ENCODE measurements around the gene NGB.
"Not testable (repeated sequence)": the region's sequence is repeated elsewhere in the genome, so short reads cannot be mapped to it uniquely, and the experiment has no call there.

NGB gene, protein sequence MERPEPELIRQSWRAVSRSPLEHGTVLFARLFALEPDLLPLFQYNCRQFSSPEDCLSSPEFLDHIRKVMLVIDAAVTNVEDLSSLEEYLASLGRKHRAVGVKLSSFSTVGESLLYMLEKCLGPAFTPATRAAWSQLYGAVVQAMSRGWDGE

GRCh38 chr14:77271113-77271710 lies at the start of gene NGB:
Gene NGB (minus strand): TSS chr14:77271206. CDS start chr14:77270937, 269 bp downstream.
- DNase-seq (ENCODE audit: low read depth) = no peak

- peak; percentile 85 for DNase-seq (ENCODE audit: low read depth)
These were observed 49.4 kb upstream of the NGB start, which contains the start of gene POMT2 for GRCh38 chr14:77320238-77320935. Gene POMT2 (minus strand): TSS chr14:77320883. CDS start chr14:77320681, 202 bp downstream.

GRCh38 chr14:77319422-77319821 lies 48.4 kb upstream of the NGB start:
- no peak for DNase-seq (ENCODE audit: low read depth)

DNA sequence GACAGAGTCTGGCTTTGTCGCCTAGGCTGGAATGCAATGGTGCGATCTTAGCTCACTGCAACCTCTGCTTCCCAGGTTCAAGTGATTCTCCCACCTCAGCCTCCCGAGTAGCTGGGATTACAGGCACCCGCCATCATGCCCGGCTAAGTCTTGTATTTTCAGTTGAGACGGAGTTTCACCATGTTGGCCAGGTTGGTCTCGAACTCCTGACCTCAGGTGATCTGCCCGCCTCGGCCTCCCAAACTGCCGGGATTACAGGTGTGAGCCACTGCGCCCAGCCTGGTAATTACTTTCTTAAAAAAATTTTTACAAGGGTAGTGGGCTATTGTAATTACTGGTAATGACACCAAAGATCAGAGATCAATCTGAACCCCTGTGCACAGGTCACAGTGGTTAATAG lies 47.8 kb upstream of the NGB start:
- DNase-seq (ENCODE audit: low read depth) = not testable (repeated sequence)

DNA sequence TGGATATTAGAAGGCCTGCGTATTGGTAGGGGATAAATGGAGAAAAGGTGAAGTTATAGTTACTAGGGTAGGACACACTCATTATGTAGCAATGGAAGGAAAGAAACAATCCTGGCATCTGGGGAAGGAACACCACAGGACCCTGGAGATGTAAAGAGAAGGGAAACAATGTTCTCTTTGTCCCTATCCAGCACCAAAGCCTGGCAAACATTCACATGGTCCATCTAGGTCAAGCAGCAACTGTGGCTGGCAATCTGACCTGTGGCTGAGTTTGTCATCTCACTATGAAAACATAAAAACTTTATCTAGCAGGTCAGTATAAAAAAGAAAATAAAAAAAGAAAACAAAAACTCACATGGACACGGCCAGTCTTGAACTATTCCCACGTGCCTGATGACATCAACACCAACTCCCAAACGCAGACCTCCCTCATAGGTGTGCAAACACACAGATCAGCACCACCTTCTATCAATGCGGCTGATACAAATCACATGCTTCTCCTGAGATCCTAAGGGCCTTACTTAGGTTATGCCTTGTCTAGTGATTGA lies 47.1 kb upstream of the NGB start:
- DNase-seq (ENCODE audit: low read depth) = no peak

- no peak for DNase-seq (ENCODE audit: low read depth)
These were observed 45.9 kb upstream of the NGB start for GRCh38 chr14:77316872-77317301.

DNA sequence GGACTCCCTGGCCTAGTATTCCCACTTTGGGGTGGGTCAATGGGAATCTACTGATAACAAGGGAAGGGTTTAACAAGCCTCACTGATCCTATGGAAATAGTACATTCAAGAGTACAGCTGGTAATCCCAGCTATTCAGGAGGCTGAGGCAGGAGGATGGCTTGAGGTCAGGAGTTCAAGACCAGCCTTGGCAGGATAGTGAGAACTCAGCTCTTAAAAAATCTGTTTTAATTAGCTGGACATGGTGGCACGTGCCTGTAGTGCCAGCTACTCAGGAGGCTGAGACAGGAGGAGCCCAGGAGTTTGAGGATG lies 45.1 kb upstream of the NGB start:
- DNase-seq (ENCODE audit: low read depth) = no peak

DNA sequence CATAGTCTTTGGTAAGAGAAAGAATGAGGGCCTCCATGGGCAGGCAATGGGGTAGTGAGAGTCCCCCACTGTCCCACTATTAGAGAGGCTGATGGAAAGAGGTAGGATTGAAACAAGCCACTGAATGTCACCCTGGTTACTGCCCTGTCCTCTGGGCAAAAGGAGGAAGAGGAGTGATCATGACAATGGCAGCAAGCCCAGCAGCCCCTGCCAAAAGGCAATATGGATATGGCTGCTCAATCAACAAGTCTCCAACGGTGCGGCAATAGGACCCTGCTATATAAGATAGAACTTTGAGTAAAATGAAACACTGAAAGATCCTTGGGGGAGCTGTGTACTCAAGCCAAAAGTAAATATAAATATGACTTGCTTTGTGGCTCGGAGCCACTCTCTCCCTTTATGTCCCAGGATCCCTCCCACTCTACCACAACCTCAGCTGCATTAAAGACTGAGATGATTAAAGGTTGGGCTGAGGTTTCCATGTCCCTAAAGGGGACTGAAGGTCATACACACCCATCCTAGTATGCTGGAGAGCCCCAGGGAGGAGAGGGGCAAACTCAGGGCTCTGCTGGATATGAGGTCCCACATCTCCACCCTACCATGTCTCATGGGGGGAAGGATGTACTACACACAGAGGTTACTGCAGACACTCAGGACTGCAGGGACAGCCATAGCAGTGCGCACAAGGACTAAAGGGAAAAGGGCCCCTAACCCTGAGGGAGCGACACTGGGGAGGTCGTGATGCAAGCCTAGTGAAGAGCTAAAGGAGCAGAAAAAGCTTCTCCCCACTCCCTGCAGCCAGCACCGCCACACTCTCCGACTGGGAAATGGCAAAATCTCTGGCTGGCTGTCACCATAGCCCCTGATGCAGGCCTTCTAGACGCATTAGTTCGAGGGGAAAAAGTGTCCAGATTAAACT lies 43.8 kb upstream of the NGB start:
- DNase-seq (ENCODE audit: low read depth) = no peak

DNA sequence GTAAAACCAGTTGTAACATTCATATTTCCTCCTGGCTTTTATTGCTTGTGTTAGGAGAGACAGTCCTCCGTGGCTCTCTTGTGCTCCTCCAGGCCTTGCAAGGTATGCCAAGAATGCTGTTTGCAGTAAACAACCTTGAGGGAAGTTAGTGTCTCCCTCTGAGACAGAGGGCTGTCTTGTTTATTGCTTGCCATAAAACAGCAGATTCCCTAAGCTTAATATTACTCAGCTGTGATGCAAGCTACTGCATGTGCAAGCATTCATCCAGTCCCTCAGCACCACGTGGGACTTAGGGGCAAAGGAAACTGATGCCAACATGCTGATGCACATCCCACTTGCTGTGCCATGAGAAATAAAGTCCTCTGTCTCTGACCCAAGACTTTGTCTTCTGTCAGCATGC lies 43.0 kb upstream of the NGB start:
- peak; percentile 89 for DNase-seq (ENCODE audit: low read depth)

GRCh38 chr14:77313371-77313770 lies 42.4 kb upstream of the NGB start:
- no peak for DNase-seq (ENCODE audit: low read depth)

- DNase-seq (ENCODE audit: low read depth) = no peak
These were observed 40.2 kb upstream of the NGB start for GRCh38 chr14:77311217-77311616.

DNA sequence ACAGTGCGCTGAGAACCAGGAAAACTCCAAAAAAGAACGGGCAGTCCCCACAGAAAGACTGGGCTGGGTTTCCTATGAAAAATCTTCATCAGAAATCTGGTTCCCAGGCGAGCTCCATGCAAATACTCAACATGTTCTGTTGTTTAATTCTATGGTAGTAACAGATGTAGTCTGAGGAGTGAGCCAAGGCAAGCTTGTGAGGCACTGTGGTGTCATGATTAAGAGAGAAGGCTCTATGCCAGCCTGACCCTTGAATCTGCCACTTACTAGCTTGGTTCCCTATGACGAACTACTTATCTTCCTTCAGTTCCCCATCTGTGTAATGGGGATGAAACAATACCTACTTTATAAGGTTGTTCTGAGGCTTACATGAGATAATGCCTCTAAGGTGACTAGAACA lies 39.0 kb upstream of the NGB start:
- peak; percentile 22 for DNase-seq (ENCODE audit: low read depth)

GRCh38 chr14:77309131-77309530 lies 38.1 kb upstream of the NGB start:
- no peak for DNase-seq (ENCODE audit: low read depth)

DNA sequence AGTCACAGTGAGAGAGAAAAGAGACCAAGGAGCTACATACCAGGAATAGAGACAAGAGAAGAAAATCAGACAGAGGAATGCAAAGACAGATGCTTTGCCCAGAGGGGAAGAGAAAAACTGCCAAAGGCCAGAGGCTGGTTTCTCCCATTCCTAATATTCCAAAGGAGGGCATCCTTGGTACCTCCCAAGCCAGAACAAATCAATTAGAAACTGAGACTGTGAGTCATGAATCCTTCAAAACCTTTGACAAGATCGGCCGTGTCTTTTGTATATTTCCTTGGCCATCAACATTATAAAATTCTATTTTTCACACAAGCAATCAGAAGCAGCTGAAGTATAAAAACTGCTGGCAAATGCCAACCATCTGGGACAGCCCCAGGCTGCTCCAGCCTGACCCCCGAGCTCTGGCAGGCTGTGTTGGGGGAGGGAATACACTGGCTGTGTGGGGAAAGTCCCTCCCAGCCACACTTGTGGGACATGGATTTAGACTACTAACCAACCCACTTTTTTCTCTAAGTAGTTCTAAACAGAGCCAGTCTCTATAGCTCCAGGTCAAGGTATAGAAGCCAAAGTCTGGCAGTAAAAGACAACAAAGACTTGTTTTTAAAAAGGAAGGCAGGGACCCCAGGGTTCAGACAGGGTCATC lies 36.0 kb upstream of the NGB start:
- DNase-seq (ENCODE audit: low read depth) = peak; percentile 28

- no peak for DNase-seq (ENCODE audit: low read depth)
These were observed 35.4 kb upstream of the NGB start for GRCh38 chr14:77306416-77306815.

GRCh38 chr14:77305696-77306095 lies 34.7 kb upstream of the NGB start:
- DNase-seq (ENCODE audit: low read depth) = no peak

DNA sequence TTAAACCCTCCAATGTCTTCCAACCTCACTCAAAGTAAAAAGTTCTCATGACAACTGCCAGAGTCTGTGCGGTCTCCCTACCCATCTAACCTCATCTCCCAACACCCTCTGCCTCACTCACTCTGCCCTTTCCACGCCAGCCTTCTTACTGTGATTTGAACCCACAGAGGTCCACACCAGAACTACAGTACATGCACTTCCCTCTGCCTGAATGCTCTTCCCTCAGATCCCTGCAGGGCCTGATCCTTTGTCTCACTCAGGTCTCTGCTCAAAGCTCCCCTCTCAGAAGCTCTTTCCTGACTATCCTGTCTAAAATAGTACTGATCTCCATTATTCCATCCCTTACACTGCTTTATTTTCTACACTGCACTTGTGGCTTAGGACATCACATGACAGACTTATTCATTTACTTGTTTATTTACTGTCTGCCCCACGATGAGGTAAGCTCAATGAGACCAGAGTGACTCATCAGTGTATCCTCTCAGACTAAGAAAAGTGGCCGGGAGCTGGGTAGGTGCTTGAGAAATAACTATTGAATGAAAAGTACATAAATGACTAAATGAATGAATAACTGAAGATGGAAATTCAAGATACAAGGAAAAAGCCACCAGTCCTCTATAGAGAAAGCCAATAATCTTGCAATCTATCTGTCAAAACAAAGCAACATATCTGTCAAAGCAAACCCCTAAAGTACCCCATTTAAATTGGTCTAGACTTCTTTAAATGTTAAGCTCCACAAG lies 32.6 kb upstream of the NGB start:
- DNase-seq (ENCODE audit: low read depth) = peak; percentile 87

DNA sequence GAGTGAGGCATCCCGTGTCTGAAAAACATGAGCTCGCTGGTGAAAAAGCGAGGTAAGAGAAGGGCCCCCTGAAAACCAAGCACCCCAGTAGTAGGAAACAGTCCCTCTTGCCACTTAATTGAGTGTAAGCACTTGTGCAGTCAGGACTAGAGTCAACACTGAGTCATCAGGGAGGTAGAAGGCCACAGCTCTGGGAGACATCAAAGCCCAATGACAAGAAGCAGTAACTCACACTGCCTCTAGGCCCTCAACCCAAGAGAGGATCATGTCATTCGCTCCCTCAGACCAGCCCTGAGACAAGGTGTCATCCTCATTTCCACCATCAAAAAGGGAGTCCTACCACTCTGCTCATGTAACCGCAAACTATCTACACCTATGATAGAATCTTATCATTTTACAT lies 31.9 kb upstream of the NGB start:
- DNase-seq (ENCODE audit: low read depth) = no peak

- DNase-seq (ENCODE audit: low read depth) = peak; percentile 80
These were observed 30.1 kb upstream of the NGB start for GRCh38 chr14:77301103-77301502.

DNA sequence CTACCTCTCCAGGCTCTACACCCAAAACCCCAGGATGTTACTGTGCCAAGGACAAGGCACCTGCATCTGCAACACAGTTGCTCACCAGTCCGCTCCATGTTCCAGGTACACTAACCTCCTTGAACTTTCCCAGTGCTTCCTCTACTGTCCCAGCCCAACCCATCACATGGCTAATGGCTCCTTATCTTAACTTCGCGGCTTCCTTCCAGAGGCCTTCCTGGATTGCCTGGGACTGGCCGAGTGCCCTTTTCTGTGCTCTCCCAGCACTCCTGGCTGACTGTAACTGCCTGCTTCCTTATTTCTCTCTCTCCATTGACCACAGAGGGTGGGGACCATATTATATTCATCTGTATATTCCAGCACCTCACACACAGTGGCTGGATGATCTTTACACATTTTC lies 28.8 kb upstream of the NGB start:
- DNase-seq (ENCODE audit: low read depth) = no peak

DNA sequence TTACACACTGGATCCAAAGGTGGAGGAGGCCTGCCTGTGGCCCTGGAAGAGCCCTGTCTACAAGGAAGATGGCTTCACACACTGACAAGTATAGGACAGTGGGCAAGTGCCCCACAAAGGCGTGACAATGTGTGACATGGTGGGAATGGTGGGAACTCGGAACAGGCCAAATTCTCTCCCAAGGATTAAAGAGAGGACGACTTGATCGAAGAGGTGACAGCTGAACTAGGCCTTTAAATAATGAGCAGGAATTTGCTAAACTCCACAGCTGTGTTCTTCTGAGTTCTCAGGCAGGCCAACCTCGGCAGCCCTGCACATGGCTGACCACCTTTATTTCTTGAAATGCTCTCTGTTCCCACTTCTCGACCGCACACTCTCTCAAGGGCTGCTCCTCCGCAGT lies 25.9 kb upstream of the NGB start:
- no peak for DNase-seq (ENCODE audit: low read depth)

All from fibroblast of gingiva (primary cell).